Mesenchymal stem cell (in vitro differentiated cells and primary cell): Measurements from ENCODE around the gene RNF126.

Experiments used
- DNase-seq: peaks from one replicate; pipeline ENCODE4 v3.0.0-alpha.2; 2013
- H2AFZ ChIP-seq: one replicate; pipeline ENCODE4 v1.6.1; 2013; ENCODE audit warnings: low read depth, mild to moderate bottlenecking, control low read depth, inconsistent platforms, low read length, moderate library complexity
- H2AK5ac ChIP-seq: 2 replicates; pipeline ENCODE4 v1.6.1; 2013; ENCODE audit warnings: low read length, moderate library complexity, mild to moderate bottlenecking, inconsistent platforms; ENCODE audit not compliant: severe bottlenecking
- H2BK120ac ChIP-seq: one replicate; pipeline ENCODE4 v1.6.1; 2013; ENCODE audit warnings: low read depth, mild to moderate bottlenecking, inconsistent platforms, low read length, moderate library complexity
- H2BK12ac ChIP-seq, 2 experiments: one replicate each; pipeline ENCODE4 v1.6.1; 2013; ENCODE audit warnings: inconsistent platforms in 2 of 2, low read length in 2 of 2, mild to moderate bottlenecking in 2 of 2, moderate library complexity in 2 of 2, control low read depth in 1 of 2
- H2BK15ac ChIP-seq: one replicate; pipeline ENCODE4 v1.6.1; 2013; ENCODE audit warnings: mild to moderate bottlenecking, low read depth, inconsistent platforms; ENCODE audit not compliant: poor library complexity, severe bottlenecking
- H2BK5ac ChIP-seq: 2 replicates; pipeline ENCODE4 v1.6.1; 2013; ENCODE audit warnings: low read depth, mild to moderate bottlenecking, low read length, control low read depth, inconsistent platforms; ENCODE audit not compliant: poor library complexity, severe bottlenecking
- H3K14ac ChIP-seq, 2 experiments: one replicate each; pipeline ENCODE4 v1.6.1; 2013; ENCODE audit warnings: inconsistent platforms in 2 of 2, low read length in 2 of 2, control low read depth in 1 of 2, mild to moderate bottlenecking in 1 of 2, moderate library complexity in 1 of 2
- H3K18ac ChIP-seq, 2 experiments: one replicate each; pipeline ENCODE4 v1.6.1; 2013; ENCODE audit warnings: inconsistent platforms in 2 of 2, low read length in 2 of 2, control low read depth in 1 of 2, low read depth in 1 of 2, mild to moderate bottlenecking in 1 of 2
- H3K23ac ChIP-seq, 2 experiments: one replicate each; pipeline ENCODE4 v1.6.1; 2013; ENCODE audit warnings: inconsistent platforms in 2 of 2, low read length in 2 of 2, mild to moderate bottlenecking in 2 of 2, moderate library complexity in 2 of 2, control low read depth in 1 of 2
- H3K27ac ChIP-seq: 2 replicates; pipeline ENCODE4 v1.5.1; 2013; ENCODE audit warnings: mild to moderate bottlenecking, moderate library complexity, low read length, control low read depth, inconsistent platforms; ENCODE audit not compliant: poor library complexity, severe bottlenecking
- H3K27me3 ChIP-seq, 2 experiments: 2 replicates each; pipeline versions ENCODE4 v1.6.1 to v1.7.0; 2013; ENCODE audit warnings: low read length in 2 of 2, mild to moderate bottlenecking in 2 of 2, moderate library complexity in 2 of 2, control low read depth in 1 of 2, inconsistent platforms in 1 of 2; ENCODE audit not compliant: control insufficient read depth in 1 of 2, insufficient read depth in 1 of 2
- H3K36me3 ChIP-seq, 2 experiments: 2 replicates each; pipeline versions ENCODE4 v1.6.1 to v1.7.0; 2013; ENCODE audit warnings: low read length in 2 of 2, control low read depth in 1 of 2, inconsistent platforms in 1 of 2, low read depth in 1 of 2, mild to moderate bottlenecking in 1 of 2; ENCODE audit not compliant: insufficient read depth in 2 of 2, control insufficient read depth in 1 of 2
- H3K4ac ChIP-seq, 2 experiments: one replicate each; pipeline ENCODE4 v1.6.1; 2013; ENCODE audit warnings: inconsistent platforms in 2 of 2, low read length in 2 of 2, mild to moderate bottlenecking in 2 of 2, moderate library complexity in 2 of 2, control low read depth in 1 of 2, low read depth in 1 of 2
- H3K4me1 ChIP-seq: 2 replicates; pipeline ENCODE4 v1.6.1; 2013; ENCODE audit warnings: low read depth, low read length, control low read depth; ENCODE audit not compliant: control insufficient read depth, insufficient read depth
- H3K4me2 ChIP-seq: 2 replicates; pipeline ENCODE4 v1.6.1; 2013; ENCODE audit warnings: low read length, mild to moderate bottlenecking, inconsistent platforms; ENCODE audit not compliant: poor library complexity, severe bottlenecking
- H3K4me3 ChIP-seq, 2 experiments: 2 replicates each; pipeline versions ENCODE4 v1.5.1 to v1.7.0; 2013; ENCODE audit warnings: low read length in 2 of 2, mild to moderate bottlenecking in 2 of 2, control low read depth in 1 of 2, low read depth in 1 of 2; ENCODE audit not compliant: insufficient read depth in 1 of 2
- H3K79me1 ChIP-seq: replicated peaks from 2 replicates; pipeline ENCODE4 v1.6.1; 2013; ENCODE audit warnings: mild to moderate bottlenecking, control low read depth, low read length, inconsistent platforms; ENCODE audit not compliant: poor library complexity, severe bottlenecking
- H3K9ac ChIP-seq: 2 replicates; pipeline ENCODE4 v1.7.0; 2013; ENCODE audit warnings: mild to moderate bottlenecking, low read length, moderate library complexity
- H3K9me3 ChIP-seq: 2 replicates; pipeline ENCODE4 v1.7.0; 2013; ENCODE audit warnings: mild to moderate bottlenecking, low read length; ENCODE audit not compliant: control insufficient read depth
- H4K8ac ChIP-seq: one replicate; pipeline ENCODE4 v1.6.1; 2013; ENCODE audit warnings: inconsistent platforms, mild to moderate bottlenecking, low read length, moderate library complexity
- H4K91ac ChIP-seq: one replicate; pipeline ENCODE4 v1.6.1; 2013; ENCODE audit warnings: mild to moderate bottlenecking, low read length, inconsistent platforms
- WGBS: methylation state at CpG from one replicate; pipeline ENCODE4 v1.1.7; 2013; ENCODE audit warnings: mixed read lengths; 5-methylcytosine and 5-hydroxymethylcytosine counted together

RNF126 gene

DNA sequence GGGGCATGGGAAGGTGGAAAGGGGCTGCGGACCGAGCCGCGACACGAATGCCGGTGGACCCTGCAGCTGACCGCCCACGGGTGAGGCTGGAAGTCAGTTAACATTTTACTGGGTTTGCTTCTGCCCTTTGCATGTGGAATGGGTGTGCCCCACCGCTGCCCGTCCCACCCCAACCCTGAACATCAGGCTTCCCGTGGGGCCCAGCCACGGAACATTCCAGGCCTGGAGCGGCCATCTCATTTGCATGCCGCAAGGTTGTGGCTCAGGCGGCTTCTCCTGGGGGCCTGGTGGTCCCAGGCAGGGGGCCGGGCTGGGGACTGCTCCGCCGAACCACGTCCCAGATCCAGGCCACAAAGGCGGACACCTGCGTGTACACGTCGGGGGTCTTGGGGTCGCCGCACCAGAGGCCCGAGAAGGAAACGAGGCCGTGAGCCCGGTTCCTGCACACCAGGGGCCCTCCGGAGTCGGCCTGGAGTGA lies 22.5 kb upstream of the RNF126 start:
- Histone ChIP-seq H2BK12ac (no peak overlapping the region), H2BK120ac (no peak overlapping the region), H3K14ac (no peak overlapping the region), H3K4me1 (peaks cover 9% of the 10 kb centered on the region), H2AFZ (no peak overlapping the region), H2BK5ac (no peak overlapping the region), H2BK15ac (no peak overlapping the region), H3K27me3 (no peaks in the 10 kb centered on the region), H3K4me3 (no peak overlapping the region), H4K8ac (no peak overlapping the region), H3K36me3 (peaks cover 0 to 22% of the 10 kb centered on the region in 2 experiments), H3K23ac (no peak overlapping the region), H3K9ac (no peak overlapping the region), H3K27ac (no peak overlapping the region), H3K4ac (no peak overlapping the region), H3K4me2 (no peak overlapping the region), H3K79me1 (no peaks in the 10 kb centered on the region), H3K9me3 (no peaks in the 10 kb centered on the region), H4K91ac (no peak overlapping the region), H2AK5ac (no peak overlapping the region), H3K18ac (no peak overlapping the region)
- no peak for DNase-seq
- WGBS: 94% methylated on average over 31 of the region's 31 CpGs

DNA sequence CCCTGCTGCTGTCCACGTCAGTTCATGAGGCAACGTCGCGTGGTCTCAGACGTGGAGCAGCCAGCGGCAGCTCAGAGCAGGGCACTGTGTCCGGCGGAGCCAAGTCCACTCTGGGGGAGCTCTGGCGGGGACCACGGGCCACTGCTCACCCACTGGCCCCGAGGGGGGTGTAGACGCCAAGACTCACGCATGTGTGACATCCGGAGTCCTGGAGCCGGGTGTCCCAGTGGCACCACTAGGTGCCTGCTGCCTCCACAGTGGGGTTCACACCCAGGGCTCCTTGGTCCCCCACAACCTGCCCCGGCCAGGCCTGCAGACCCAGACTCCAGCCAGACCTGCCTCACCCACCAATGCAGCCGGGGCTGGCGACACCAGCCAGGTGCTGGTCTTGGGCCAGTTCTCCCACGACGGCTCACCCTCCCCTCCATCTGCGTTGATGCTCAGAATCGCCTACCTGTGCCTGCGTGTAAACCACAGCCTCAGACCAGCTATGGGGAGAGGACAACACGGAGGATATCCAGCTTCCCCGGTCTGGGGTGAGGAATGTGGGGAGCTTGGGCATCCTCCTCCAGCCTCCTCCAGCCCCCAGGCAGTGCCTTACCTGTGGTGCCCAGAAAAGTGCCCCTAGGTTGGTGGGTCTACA lies 19.8 kb upstream of the RNF126 start:
- H3K4ac ChIP-seq: peak overlapping the region in 1 of 2 experiments; percentile 38
- H2BK15ac ChIP-seq: no peak overlapping the region
- no peak overlapping the region for H4K8ac ChIP-seq
- no peak overlapping the region for H2AK5ac ChIP-seq
- no peaks in the 10 kb centered on the region for H3K27me3 ChIP-seq
- no peak overlapping the region for H2BK120ac ChIP-seq
- no peak for DNase-seq
- 93% methylated on average over 25 of the region's 25 CpGs for WGBS
- H3K18ac ChIP-seq: no peak overlapping the region
- peaks cover 24% of the 10 kb centered on the region for H3K4me1 ChIP-seq
- H3K23ac ChIP-seq: no peak overlapping the region
- no peak overlapping the region for H3K9ac ChIP-seq
- H2BK5ac ChIP-seq: no peak overlapping the region
- no peak overlapping the region for H3K4me2 ChIP-seq
- no peak overlapping the region for H3K4me3 ChIP-seq
- H3K14ac ChIP-seq: no peak overlapping the region
- H2BK12ac ChIP-seq: no peak overlapping the region
- no peak overlapping the region for H2AFZ ChIP-seq
- peaks cover 5% of the 10 kb centered on the region for H3K79me1 ChIP-seq
- H4K91ac ChIP-seq: no peak overlapping the region
- no peaks in the 10 kb centered on the region for H3K9me3 ChIP-seq
- peaks cover 0 to 22% of the 10 kb centered on the region in 2 experiments for H3K36me3 ChIP-seq
- H3K27ac ChIP-seq: no peak overlapping the region

DNA sequence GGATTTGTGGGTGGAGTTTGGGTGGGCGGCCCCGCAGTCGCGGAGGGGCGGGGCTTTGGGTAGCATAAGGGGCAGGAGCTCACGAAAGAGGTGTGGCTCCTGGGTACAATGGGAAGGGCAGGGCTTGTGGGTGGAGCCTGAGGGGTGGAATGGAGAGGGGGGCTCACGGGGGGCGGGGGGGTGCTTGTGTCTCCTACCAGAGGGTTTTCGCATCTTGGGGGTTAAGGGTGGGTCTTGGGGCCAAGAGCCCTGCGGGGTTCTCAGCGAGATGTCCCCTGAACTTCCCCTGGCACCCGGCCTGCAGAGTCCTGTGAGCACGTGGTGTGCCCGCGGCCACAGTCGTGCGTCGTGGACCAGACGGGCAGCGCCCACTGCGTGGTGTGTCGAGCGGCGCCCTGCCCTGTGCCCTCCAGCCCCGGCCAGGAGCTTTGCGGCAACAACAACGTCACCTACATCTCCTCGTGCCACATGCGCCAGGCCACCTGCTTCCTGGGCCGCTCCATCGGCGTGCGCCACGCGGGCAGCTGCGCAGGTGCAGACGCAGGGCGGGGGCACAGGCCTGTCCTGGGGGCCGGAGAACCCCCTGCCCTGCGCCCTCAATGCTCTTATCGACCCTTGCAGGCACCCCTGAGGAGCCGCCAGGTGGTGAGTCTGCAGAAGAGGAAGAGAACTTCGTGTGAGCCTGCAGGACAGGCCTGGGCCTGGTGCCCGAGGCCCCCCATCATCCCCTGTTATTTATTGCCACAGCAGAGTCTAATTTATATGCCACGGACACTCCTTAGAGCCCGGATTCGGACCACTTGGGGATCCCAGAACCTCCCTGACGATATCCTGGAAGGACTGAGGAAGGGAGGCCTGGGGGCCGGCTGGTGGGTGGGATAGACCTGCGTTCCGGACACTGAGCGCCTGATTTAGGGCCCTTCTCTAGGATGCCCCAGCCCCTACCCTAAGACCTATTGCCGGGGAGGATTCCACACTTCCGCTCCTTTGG lies 18.3 kb upstream of the RNF126 start:
- Histone ChIP-seq H2BK120ac (peak overlapping the region; percentile 21), H3K14ac (peak overlapping the region in 1 of 2 experiments; percentile 3), H4K91ac (peak overlapping the region; percentile 92), H3K27me3 (peaks cover 0 to 3% of the 10 kb centered on the region in 2 experiments), H3K4me2 (peak overlapping the region; percentile 76), H2BK12ac (peak overlapping the region; percentile 41 to 83), H2AFZ (no peak overlapping the region), H3K27ac (no peak overlapping the region), H3K9me3 (no peaks in the 10 kb centered on the region), H4K8ac (peak overlapping the region; percentile 88), H3K9ac (peak overlapping the region; percentile 81), H3K79me1 (peaks cover 5% of the 10 kb centered on the region), H2BK15ac (peak overlapping the region; percentile 70), H3K4ac (peak overlapping the region in 1 of 2 experiments; percentile 35), H2AK5ac (peak overlapping the region; percentile 6), H3K4me1 (peaks cover 36% of the 10 kb centered on the region), H3K36me3 (peaks cover 0 to 22% of the 10 kb centered on the region in 2 experiments), H2BK5ac (no peak overlapping the region), H3K23ac (no peak overlapping the region), H3K4me3 (peak overlapping the region in 1 of 2 experiments; percentile 75), H3K18ac (peak overlapping the region; percentile 44 to 68)
- no peak for DNase-seq
- WGBS: 96% methylated on average over 43 of the region's 54 CpGs
